Esophagus muscularis mucosa (tissue), 4 donors: ENCODE data around the gene IQGAP1. TPM values are rescaled to one million over a fixed set of nuclear protein-coding genes. Genes with fewer than 3 reads are reported as not detected.
"Not testable (repeated sequence)": the region's sequence is repeated elsewhere in the genome, so short reads cannot be mapped to it uniquely, and the experiment has no call there.

Experiments
- DNase-seq: peaks from one replicate; pipeline ENCODE4 v3.0.0-alpha.2; 2017; ENCODE audit errors: extremely low spot score
- H3K27ac ChIP-seq, 4 donors: fragments of 200-600 bp; sonication (generic); replicated peaks in 1 of 4; 1 replicate in 3 of 4; 2 replicates in 1 of 4; pipeline ENCODE4 v1.5.1; 2016 to 2019; ENCODE audit warnings: mild to moderate bottlenecking in 1 of 4
- H3K27me3 ChIP-seq, 4 donors: fragments of 200-600 bp; sonication (generic); one replicate each; pipeline versions ENCODE4 v1.5.1 to v1.6.0; 2016 to 2019
- H3K36me3 ChIP-seq, 4 donors: fragments of 200-600 bp; sonication (generic); one replicate each; pipeline ENCODE4 v1.5.1; 2016 to 2019
- H3K4me1 ChIP-seq, 4 donors: fragments of 200-600 bp; sonication (generic); one replicate each; pipeline ENCODE4 v1.5.1; 2016 to 2019
- H3K4me3 ChIP-seq, 4 donors: fragments of 200-600 bp; sonication (generic); 1 replicate in 2 of 4; 2 replicates in 2 of 4; pipeline ENCODE4 v1.5.1; 2016 to 2019; ENCODE audit warnings: mild to moderate bottlenecking in 4 of 4, moderate library complexity in 1 of 4
- H3K9me3 ChIP-seq, 4 donors: fragments of 200-600 bp; sonication (generic); 1 replicate in 3 of 4; 2 replicates in 1 of 4; pipeline ENCODE4 v1.5.1; 2016 to 2019
- EP300 ChIP-seq: sonication (generic); formaldehyde crosslinking; IDR thresholded peaks from one replicate; pipeline ENCODE4 v1.6.1; 2017; ENCODE audit warnings: antibody characterized with exemption
- POLR2A ChIP-seq: fragments of 450-650 bp; IDR thresholded peaks from one replicate; pipeline ENCODE4 v1.6.1; 2017; ENCODE audit warnings: antibody characterized with exemption, moderate library complexity, mild to moderate bottlenecking, low read depth
- POLR2AphosphoS5 ChIP-seq, 2 donors: sonication (generic); formaldehyde crosslinking; IDR thresholded peaks; one replicate each; pipeline ENCODE4 v1.6.1; 2017; ENCODE audit warnings: antibody characterized with exemption in 2 of 2
- WGBS: methylation state at CpG from one replicate; pipeline ENCODE4 v1.1.5; 2018; 5-methylcytosine and 5-hydroxymethylcytosine counted together
- intact Hi-C: fragments of 100-400 bp; cut with DNase I; formaldehyde crosslinking; loops from one replicate; pipeline ENCODE4 v1.15.1; 2023
- total RNA-seq, 4 donors: library from RNA; depleted of rRNA; stranded (reverse); fragments of >200 nt; gene quantifications; one replicate each; pipeline versions ENCODE4 v1.1.0 to v1.2.1, GENCODE V29; 2016
- TF ChIP-seq, protein P1 (sequence below), 3 experiments: fragments of 200-600 bp in 2 of 3; fragments of 450-650 bp in 1 of 3; sonication (generic) in 2 of 3; IDR thresholded peaks; one replicate each; pipeline ENCODE4 v1.5.1; 2017 to 2019; ENCODE audit warnings: antibody characterized with exemption in 3 of 3, mild to moderate bottlenecking in 2 of 3, moderate library complexity in 1 of 3

IQGAP1 gene
- total RNA-seq, 4 donors from 2014 or later = 212 to 293 (median 251) TPM

GRCh38 chr15:90413411-90414379 is 25.7 kb downstream of the IQGAP1 start:
- no peaks in the 10 kb centered on the region for H3K9me3 ChIP-seq
- H3K27me3 ChIP-seq = no peaks in the 10 kb centered on the region
- H3K4me1 ChIP-seq = peaks cover 43 to 56% (median 52%) of the 10 kb centered on the region in 4 donors
- H3K27ac ChIP-seq = peak overlapping the region; percentile 16 to 68 (median 38)
- H3K36me3 ChIP-seq = no peaks in the 10 kb centered on the region
- 66% methylated on average over 10 of the region's 10 CpGs for WGBS
- no peak for DNase-seq
- H3K4me3 ChIP-seq = no peak overlapping the region
- TF ChIP-seq, protein P1, sequence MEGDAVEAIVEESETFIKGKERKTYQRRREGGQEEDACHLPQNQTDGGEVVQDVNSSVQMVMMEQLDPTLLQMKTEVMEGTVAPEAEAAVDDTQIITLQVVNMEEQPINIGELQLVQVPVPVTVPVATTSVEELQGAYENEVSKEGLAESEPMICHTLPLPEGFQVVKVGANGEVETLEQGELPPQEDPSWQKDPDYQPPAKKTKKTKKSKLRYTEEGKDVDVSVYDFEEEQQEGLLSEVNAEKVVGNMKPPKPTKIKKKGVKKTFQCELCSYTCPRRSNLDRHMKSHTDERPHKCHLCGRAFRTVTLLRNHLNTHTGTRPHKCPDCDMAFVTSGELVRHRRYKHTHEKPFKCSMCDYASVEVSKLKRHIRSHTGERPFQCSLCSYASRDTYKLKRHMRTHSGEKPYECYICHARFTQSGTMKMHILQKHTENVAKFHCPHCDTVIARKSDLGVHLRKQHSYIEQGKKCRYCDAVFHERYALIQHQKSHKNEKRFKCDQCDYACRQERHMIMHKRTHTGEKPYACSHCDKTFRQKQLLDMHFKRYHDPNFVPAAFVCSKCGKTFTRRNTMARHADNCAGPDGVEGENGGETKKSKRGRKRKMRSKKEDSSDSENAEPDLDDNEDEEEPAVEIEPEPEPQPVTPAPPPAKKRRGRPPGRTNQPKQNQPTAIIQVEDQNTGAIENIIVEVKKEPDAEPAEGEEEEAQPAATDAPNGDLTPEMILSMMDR (IDR thresholded peaks at IDR 0.05) = no peak
- no peak for TF ChIP-seq POLR2A
- TF ChIP-seq EP300 = no peak
- TF ChIP-seq POLR2AphosphoS5 (IDR thresholded peaks at IDR 0.05) = no peak
- intact Hi-C loops = no loop called here

DNA sequence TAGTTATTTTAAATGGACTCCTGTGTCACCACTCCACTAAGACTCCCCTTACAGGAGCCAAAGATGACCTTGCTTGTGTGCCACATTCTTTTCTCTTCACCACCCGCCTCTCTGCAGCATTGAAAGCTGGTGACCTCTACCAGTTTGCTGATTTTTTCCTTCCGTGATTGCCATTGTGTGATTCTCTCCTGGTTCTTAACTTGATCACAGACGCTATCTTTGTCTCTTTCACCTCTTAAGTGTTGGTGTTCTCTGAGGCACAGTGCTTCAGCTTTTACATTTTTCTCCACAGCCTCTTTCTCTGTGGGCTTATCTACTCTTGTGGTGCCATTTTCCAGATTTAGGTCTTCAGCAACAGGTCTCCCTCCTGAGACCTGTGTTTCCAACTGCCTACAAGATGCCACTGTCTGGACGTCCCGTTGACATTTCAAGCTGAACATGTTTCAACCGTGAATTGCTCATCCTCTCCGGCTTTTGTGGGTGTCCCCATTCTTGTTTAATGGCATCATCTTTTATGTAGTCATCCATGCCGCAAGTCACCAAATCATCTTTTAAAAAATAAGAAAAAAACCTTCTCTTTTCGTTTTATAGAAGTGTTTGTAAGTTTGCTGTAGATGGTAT is 26.5 kb downstream of the IQGAP1 start:
- H3K36me3 ChIP-seq = no peaks in the 10 kb centered on the region
- TF ChIP-seq POLR2AphosphoS5 (IDR thresholded peaks at IDR 0.05) (no peak), POLR2A (no peak), EP300 (no peak)
- TF ChIP-seq, protein P1 (IDR thresholded peaks at IDR 0.05) = no peak
- intact Hi-C loops = no loop called here
- H3K9me3 ChIP-seq = no peaks in the 10 kb centered on the region
- no peak overlapping the region for H3K4me3 ChIP-seq
- 72% methylated on average over 9 of the region's 9 CpGs for WGBS
- no peak for DNase-seq
- no peaks in the 10 kb centered on the region for H3K27me3 ChIP-seq
- peak overlapping the region; percentile 9 to 68 (median 34) for H3K27ac ChIP-seq
- H3K4me1 ChIP-seq = peaks cover 50 to 60% (median 57%) of the 10 kb centered on the region in 4 donors

GRCh38 chr15:90416052-90416451 is 28.0 kb downstream of the IQGAP1 start:
- H3K27me3 ChIP-seq, H3K36me3 ChIP-seq, intact Hi-C loops, H3K4me3 ChIP-seq, H3K9me3 ChIP-seq, H3K27ac ChIP-seq, DNase-seq: not testable (repeated sequence)
- 94% methylated on average over 5 of the region's 5 CpGs for WGBS
- peaks cover 65 to 74% (median 73%) of the 10 kb centered on the region in 4 donors for H3K4me1 ChIP-seq

GRCh38 chr15:90418627-90419026 is 30.6 kb downstream of the IQGAP1 start:
- Histone ChIP-seq H3K4me3 (no peak overlapping the region), H3K9me3 (no peaks in the 10 kb centered on the region), H3K27me3 (no peaks in the 10 kb centered on the region), H3K4me1 (peaks cover 67 to 80% (median 75%) of the 10 kb centered on the region in 4 donors), H3K36me3 (no peaks in the 10 kb centered on the region), H3K27ac (peak overlapping the region in 3 of 4 donors; percentile 79 to 88 (median 87))
- 77% methylated on average over 4 of the region's 4 CpGs for WGBS
- no peak for DNase-seq
- intact Hi-C loops = no loop called here
- TF ChIP-seq POLR2A (no peak), EP300 (no peak), POLR2AphosphoS5 (IDR thresholded peaks at IDR 0.05) (no peak)
- TF ChIP-seq, protein P1 (IDR thresholded peaks at IDR 0.05) = no peak

DNA sequence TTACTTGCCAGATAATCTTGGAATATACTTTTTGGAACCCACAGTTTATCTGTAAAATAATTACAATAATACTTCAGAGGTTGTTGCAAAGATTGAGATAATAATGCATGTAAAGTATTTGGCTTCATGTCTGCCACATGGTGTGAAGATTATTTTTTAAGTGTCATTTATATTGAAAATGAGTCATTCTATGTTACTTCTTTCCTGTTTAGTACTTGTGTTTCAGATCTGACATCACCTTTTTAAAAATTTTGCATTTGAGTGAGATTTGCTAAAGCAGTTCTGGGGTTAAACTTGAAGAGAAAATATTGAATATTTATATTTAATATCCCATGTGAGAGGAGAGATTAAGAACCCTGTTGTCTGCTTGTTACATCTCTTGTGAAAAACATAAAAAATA is 31.2 kb downstream of the IQGAP1 start:
- TF ChIP-seq EP300 (no peak), POLR2AphosphoS5 (IDR thresholded peaks at IDR 0.05) (no peak), POLR2A (no peak)
- TF ChIP-seq, protein P1 (IDR thresholded peaks at IDR 0.05) = no peak
- Histone ChIP-seq H3K27ac (peak overlapping the region; percentile 79 to 88 (median 85)), H3K36me3 (no peaks in the 10 kb centered on the region), H3K27me3 (no peaks in the 10 kb centered on the region), H3K4me1 (peaks cover 66 to 80% (median 75%) of the 10 kb centered on the region in 4 donors), H3K4me3 (no peak overlapping the region), H3K9me3 (no peaks in the 10 kb centered on the region)
- intact Hi-C loops = no loop called here
- no peak for DNase-seq
